Measurements from ENCODE around the gene PLIN4.
"Not testable (repeated sequence)": the region's sequence is repeated elsewhere in the genome, so short reads cannot be mapped to it uniquely, and the experiment has no call there.

The PLIN4 gene, protein sequence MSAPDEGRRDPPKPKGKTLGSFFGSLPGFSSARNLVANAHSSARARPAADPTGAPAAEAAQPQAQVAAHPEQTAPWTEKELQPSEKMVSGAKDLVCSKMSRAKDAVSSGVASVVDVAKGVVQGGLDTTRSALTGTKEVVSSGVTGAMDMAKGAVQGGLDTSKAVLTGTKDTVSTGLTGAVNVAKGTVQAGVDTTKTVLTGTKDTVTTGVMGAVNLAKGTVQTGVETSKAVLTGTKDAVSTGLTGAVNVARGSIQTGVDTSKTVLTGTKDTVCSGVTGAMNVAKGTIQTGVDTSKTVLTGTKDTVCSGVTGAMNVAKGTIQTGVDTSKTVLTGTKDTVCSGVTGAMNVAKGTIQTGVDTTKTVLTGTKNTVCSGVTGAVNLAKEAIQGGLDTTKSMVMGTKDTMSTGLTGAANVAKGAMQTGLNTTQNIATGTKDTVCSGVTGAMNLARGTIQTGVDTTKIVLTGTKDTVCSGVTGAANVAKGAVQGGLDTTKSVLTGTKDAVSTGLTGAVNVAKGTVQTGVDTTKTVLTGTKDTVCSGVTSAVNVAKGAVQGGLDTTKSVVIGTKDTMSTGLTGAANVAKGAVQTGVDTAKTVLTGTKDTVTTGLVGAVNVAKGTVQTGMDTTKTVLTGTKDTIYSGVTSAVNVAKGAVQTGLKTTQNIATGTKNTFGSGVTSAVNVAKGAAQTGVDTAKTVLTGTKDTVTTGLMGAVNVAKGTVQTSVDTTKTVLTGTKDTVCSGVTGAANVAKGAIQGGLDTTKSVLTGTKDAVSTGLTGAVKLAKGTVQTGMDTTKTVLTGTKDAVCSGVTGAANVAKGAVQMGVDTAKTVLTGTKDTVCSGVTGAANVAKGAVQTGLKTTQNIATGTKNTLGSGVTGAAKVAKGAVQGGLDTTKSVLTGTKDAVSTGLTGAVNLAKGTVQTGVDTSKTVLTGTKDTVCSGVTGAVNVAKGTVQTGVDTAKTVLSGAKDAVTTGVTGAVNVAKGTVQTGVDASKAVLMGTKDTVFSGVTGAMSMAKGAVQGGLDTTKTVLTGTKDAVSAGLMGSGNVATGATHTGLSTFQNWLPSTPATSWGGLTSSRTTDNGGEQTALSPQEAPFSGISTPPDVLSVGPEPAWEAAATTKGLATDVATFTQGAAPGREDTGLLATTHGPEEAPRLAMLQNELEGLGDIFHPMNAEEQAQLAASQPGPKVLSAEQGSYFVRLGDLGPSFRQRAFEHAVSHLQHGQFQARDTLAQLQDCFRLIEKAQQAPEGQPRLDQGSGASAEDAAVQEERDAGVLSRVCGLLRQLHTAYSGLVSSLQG (N-terminal part only)

DNA sequence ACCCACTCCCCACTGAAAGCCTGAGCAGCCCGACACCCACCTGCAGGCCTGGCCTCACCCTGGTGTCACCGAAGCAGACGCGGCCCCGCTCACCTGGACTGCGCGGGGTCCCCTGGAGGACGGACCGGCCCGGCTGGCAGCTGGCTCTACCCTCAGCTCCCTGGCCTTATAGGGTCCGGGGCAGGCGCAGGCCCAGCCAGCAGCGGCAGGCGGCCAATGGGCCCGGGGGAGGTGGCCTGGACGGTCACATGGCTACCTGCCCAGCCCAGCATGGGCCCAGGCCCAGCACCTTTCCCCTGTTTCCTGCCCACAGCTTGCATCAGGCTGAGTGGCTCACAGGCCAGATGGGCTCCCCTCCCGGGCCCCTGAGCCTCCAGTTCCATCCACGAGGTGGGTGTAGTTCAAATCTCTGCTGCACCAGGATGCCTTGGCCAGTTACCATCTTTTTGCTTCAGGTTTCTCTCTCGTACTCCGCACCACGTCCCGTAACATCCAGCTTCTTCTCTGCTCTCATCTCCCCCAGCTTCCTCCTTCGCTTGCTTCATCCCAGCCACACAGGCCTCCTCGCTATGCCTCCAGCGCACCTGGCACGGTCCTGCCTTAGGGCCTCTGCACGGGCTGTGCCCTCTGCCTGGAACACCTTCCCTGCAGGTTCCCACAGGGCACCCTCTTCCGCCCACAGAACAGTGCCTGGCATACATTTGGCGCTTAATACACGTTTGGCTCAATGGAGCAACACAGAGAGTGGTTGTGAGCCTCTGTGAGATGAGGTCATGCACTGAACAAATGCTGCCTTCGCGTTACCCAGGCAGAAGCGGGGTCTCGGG, at the start of gene PLIN4:
Gene PLIN4, minus strand, starts transcription at position 142 of the 827 bp plus-strand sequence. CDS start 214 bp downstream, outside the sequence.
- Histone ChIP-seq H3K36me3 (ENCODE audit: control insufficient read depth in 2 of 2, insufficient read depth in 2 of 2, low read length in 2 of 2) (no peaks in the 10 kb centered on the region), H3K4me3 (ENCODE audit: low read length in 2 of 2) (no peak within 1 kb of the TSS), H3K27ac (ENCODE audit: low read depth in 2 of 2, low read length in 2 of 2) (peak within 1 kb of the TSS in 1 of 2 donors; percentile 72), H3K4me1 (ENCODE audit: control insufficient read depth in 2 of 2, insufficient read depth in 2 of 2, low read length in 2 of 2) (no peaks in the 10 kb centered on the region), H3K9me3 (ENCODE audit: control insufficient read depth in 2 of 2, low read length in 2 of 2) (no peaks in the 10 kb centered on the region), H3K9ac (ENCODE audit: low read depth in 1 of 2, low read length in 2 of 2) (peak within 1 kb of the TSS in 1 of 2 donors; percentile 2), H3K27me3 (ENCODE audit: control insufficient read depth in 2 of 2, insufficient read depth in 2 of 2, low read length in 2 of 2) (no peaks in the 10 kb centered on the region)

DNA sequence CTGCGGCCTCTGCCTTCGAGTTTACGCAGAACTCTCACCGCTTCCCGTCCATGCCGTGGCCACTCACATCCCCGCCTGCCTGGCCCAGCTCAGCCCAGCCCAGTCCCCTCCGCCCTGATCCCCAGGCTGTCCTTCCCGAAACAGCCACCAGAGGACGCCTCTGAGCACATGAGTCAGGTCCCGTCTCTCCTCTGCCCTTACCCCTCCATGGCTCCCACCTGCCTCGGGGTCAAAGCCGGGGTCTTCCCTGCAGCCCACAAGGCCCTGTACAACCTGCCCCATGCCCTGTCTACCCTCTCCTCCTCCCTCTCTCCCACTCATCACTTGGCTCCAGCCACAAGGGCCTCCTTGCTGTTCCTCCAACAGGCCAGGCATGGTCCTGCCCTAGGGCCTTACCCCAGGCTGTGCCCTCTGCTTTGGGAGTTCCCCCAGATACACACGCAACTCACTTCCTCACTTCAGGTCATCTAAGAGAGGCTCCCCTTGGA, 49.3 kb upstream of the PLIN4 start:
- Histone ChIP-seq H3K9me3 (ENCODE audit: control insufficient read depth in 2 of 2, low read length in 2 of 2) (no peaks in the 10 kb centered on the region), H3K4me1 (ENCODE audit: control insufficient read depth in 2 of 2, insufficient read depth in 2 of 2, low read length in 2 of 2) (no peaks in the 10 kb centered on the region), H3K4me3 (ENCODE audit: low read length in 2 of 2) (no peak overlapping the region), H3K9ac (ENCODE audit: low read depth in 1 of 2, low read length in 2 of 2) (no peak overlapping the region), H3K27me3 (ENCODE audit: control insufficient read depth in 2 of 2, insufficient read depth in 2 of 2, low read length in 2 of 2) (peaks cover 0 to 3% of the 10 kb centered on the region in 2 donors), H3K36me3 (ENCODE audit: control insufficient read depth in 2 of 2, insufficient read depth in 2 of 2, low read length in 2 of 2) (no peaks in the 10 kb centered on the region), H3K27ac (ENCODE audit: low read depth in 2 of 2, low read length in 2 of 2) (no peak overlapping the region)

DNA sequence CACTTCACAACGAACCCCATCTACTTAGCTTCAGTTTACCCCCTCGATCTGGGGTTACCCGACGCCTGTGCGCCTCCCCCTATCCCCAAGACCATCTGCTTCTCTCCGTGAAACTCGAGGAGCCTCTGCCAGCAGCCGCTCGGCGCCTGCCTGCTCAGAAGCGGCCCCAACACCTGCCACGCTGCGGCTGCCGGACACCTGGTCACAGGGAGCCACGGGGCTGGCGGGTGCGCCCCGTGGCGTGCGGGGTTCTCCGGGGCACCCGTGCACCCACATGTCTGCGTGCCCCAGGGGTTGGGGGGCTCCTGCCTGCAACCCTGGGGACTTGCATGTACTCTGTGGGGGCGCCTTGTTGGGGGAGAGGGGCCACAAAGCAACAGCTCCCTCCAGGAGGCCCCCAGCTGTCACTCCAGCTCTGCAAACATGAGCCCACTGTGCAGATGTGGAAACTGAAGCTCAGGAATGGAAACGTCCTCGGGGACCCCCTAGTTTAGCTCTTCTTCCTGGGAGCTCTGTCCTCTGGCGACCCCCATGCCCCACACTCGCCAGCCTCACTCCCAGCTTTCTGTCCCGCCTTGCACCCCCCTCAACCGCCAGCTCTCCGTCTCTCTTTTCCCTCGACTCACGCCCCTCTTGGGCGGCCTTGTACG, 48.2 kb upstream of the PLIN4 start:
- Histone ChIP-seq H3K27ac (ENCODE audit: low read depth in 2 of 2, low read length in 2 of 2) (no peak overlapping the region), H3K36me3 (ENCODE audit: control insufficient read depth in 2 of 2, insufficient read depth in 2 of 2, low read length in 2 of 2) (no peaks in the 10 kb centered on the region), H3K4me3 (ENCODE audit: low read length in 2 of 2) (no peak overlapping the region), H3K9ac (ENCODE audit: low read depth in 1 of 2, low read length in 2 of 2) (no peak overlapping the region), H3K9me3 (ENCODE audit: control insufficient read depth in 2 of 2, low read length in 2 of 2) (no peaks in the 10 kb centered on the region), H3K27me3 (ENCODE audit: control insufficient read depth in 2 of 2, insufficient read depth in 2 of 2, low read length in 2 of 2) (peaks cover 0 to 3% of the 10 kb centered on the region in 2 donors), H3K4me1 (ENCODE audit: control insufficient read depth in 2 of 2, insufficient read depth in 2 of 2, low read length in 2 of 2) (no peaks in the 10 kb centered on the region)

DNA sequence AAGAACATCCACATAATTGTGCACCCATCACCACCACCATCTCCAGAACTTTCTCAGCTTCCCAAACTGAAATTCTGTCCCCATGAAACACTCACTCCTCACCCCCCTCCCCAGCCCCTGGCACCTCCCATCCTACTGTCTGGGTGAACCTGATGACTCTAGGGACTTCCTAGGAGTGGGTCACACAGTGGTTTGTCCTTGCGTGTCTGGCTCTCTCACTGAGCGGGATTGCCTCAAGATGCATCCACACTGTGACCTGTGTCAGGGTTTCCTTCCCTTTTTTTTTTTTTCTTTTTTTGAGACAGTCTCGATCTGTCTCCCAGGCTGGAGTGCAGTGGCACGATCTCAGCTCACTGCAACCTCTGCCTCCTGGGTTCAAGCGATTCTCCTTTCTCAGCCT, 45.3 kb upstream of the PLIN4 start:
- H3K9ac ChIP-seq (ENCODE audit: low read depth in 1 of 2, low read length in 2 of 2); H3K4me3 ChIP-seq (ENCODE audit: low read length in 2 of 2); H3K27me3 ChIP-seq (ENCODE audit: control insufficient read depth in 2 of 2, insufficient read depth in 2 of 2, low read length in 2 of 2); H3K9me3 ChIP-seq (ENCODE audit: control insufficient read depth in 2 of 2, low read length in 2 of 2); H3K4me1 ChIP-seq (ENCODE audit: control insufficient read depth in 2 of 2, insufficient read depth in 2 of 2, low read length in 2 of 2); H3K27ac ChIP-seq (ENCODE audit: low read depth in 2 of 2, low read length in 2 of 2); H3K36me3 ChIP-seq (ENCODE audit: control insufficient read depth in 2 of 2, insufficient read depth in 2 of 2, low read length in 2 of 2): not testable (repeated sequence)

DNA sequence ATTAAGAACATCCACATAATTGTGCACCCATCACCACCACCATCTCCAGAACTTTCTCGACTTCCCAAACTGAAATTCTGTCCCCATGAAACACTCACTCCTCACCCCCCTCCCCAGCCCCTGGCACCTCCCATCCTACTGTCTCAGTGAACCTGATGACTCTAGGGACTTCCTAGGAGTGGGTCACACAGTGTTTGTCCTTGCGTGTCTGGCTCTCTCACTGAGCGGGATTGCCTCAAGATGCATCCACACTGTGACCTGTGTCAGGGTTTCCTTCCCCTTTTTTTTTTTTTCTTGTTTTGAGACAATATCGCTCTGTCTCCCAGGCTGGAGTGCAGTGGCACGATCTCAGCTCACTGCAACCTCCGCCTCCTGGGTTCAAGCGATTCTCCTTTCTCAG, 43.8 kb upstream of the PLIN4 start:
- H3K36me3 ChIP-seq (ENCODE audit: control insufficient read depth in 2 of 2, insufficient read depth in 2 of 2, low read length in 2 of 2); H3K9me3 ChIP-seq (ENCODE audit: control insufficient read depth in 2 of 2, low read length in 2 of 2); H3K27me3 ChIP-seq (ENCODE audit: control insufficient read depth in 2 of 2, insufficient read depth in 2 of 2, low read length in 2 of 2); H3K9ac ChIP-seq (ENCODE audit: low read depth in 1 of 2, low read length in 2 of 2); H3K27ac ChIP-seq (ENCODE audit: low read depth in 2 of 2, low read length in 2 of 2); H3K4me3 ChIP-seq (ENCODE audit: low read length in 2 of 2); H3K4me1 ChIP-seq (ENCODE audit: control insufficient read depth in 2 of 2, insufficient read depth in 2 of 2, low read length in 2 of 2): not testable (repeated sequence)

DNA sequence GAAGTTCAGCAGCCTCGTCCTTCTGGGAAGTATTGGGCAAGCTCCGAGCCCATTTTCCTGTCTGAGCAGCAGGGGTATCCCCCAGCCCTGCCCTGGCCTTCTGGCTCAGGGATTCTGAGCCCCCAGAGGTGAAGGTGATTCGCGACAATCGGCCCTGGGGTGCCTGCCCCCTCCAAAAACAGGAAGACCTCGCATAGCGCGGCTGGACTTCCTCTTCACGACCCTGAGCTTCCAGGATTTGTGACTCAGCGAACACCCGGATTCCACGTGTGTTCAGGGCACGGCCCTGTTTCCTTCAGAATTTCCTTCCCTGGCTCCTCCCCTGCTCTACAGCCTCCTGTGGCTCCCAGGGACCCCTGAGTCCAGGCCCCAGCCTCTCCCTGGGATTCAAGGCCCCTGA, 41.3 kb upstream of the PLIN4 start, which contains the start of gene SEMA6B:
Gene SEMA6B, minus strand, starts transcription at position 116 of the 400 bp plus-strand sequence. CDS start 1,227 bp downstream, outside the sequence.
- Histone ChIP-seq H3K9me3 (ENCODE audit: control insufficient read depth in 2 of 2, low read length in 2 of 2) (no peaks in the 10 kb centered on the region), H3K4me1 (ENCODE audit: control insufficient read depth in 2 of 2, insufficient read depth in 2 of 2, low read length in 2 of 2) (peaks cover 0 to 5% of the 10 kb centered on the region in 2 donors), H3K27ac (ENCODE audit: low read depth in 2 of 2, low read length in 2 of 2) (peak within 1 kb of the TSS; percentile 46 to 58), H3K4me3 (ENCODE audit: low read length in 2 of 2) (peak within 1 kb of the TSS; percentile 6 to 56), H3K36me3 (ENCODE audit: control insufficient read depth in 2 of 2, insufficient read depth in 2 of 2, low read length in 2 of 2) (no peaks in the 10 kb centered on the region), H3K9ac (ENCODE audit: low read depth in 1 of 2, low read length in 2 of 2) (peak within 1 kb of the TSS in 1 of 2 donors; percentile 37), H3K27me3 (ENCODE audit: control insufficient read depth in 2 of 2, insufficient read depth in 2 of 2, low read length in 2 of 2) (no peaks in the 10 kb centered on the region)

DNA sequence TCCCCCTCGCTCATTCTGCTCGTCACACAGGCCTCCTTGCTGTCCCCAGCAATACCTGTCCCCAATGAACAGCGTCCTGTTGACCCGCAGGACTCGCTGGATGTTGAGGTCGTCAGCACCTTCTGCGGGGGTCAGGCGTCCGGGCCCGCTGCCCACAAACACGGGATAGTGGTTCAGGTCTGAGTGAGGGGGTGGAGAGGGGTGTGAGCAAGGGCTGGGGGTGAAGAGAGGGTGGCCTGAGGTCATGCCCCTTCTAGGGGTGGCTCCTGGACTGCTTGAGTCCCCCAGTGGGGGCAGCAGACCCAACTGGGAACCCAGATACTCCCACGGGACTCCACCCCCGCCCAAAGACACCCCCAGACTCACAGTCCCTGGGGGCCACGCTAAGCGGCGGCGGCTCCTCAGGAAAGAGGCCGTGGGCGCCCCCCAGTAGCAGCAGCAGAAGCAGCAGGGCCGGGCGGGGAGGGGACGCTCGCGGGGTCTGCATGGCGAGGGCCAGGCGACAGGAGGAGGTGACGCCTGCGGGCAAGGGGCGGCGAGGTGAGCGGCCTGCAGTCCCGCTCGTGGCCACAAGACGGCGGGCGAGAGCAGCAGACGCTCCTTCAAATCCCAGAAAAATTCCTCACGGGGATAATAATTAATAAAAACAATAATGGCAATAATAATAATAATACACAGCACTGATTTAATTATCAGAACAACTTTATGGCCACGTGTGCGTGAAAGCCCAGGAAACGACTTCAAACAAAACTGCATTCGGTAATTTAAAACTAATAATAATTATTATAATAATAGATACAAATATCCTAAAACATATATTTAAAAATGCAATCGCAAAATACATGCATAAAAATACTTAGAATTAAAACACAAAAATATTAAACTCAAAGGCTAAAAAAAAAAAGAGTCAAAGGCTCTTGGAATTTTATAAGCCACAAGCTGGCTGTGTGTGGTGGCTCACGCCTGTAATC, 40.0 kb upstream of the PLIN4 start:
- H3K9me3 ChIP-seq (ENCODE audit: control insufficient read depth in 2 of 2, low read length in 2 of 2), result no peaks in the 10 kb centered on the region
- H3K9ac ChIP-seq (ENCODE audit: low read depth in 1 of 2, low read length in 2 of 2), result no peak overlapping the region
- H3K27me3 ChIP-seq (ENCODE audit: control insufficient read depth in 2 of 2, insufficient read depth in 2 of 2, low read length in 2 of 2), result no peaks in the 10 kb centered on the region
- H3K36me3 ChIP-seq (ENCODE audit: control insufficient read depth in 2 of 2, insufficient read depth in 2 of 2, low read length in 2 of 2), result no peaks in the 10 kb centered on the region
- H3K27ac ChIP-seq (ENCODE audit: low read depth in 2 of 2, low read length in 2 of 2), result no peak overlapping the region
- H3K4me3 ChIP-seq (ENCODE audit: low read length in 2 of 2), result no peak overlapping the region
- H3K4me1 ChIP-seq (ENCODE audit: control insufficient read depth in 2 of 2, insufficient read depth in 2 of 2, low read length in 2 of 2), result peaks cover 0 to 5% of the 10 kb centered on the region in 2 donors

DNA sequence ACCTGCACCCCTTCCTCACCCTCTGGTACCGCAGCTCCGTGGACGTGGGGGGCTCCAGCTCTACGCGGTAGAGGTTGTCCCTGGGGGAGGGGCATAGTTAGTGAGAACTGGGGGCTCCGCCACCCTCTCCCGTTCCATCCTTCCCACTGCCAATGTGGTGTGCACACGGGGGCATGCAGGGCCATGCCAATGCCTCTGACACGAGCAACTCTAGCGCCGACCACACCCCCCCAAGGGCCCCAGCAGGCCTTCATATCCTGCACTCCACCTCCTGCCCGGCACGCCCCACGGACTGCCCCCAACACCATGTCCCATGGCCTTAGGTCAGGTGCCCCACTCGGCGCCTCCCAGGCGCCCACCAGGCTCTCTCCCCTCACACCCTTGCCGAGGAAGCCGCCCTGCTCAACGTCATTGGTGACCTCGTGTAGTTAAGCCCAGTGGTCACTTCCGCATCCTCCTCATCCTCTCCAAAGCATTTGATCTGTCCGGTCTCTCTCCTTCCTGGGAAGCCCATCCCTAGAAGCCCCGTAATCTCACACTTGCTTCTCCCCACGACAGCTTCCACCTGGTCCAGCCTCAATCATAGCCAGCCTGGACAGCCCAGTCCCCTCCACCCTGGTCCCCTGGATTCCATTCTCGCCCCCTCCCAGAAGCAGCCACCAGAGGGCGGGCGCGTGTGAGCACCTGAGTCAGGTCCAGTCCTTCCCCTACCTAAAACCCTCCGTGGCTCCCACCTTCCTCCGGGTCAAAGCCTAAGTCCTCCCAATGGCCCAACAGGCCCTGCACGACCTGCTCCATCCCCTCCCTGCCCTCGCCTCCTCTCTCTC, 39.1 kb upstream of the PLIN4 start:
- no peaks in the 10 kb centered on the region for H3K36me3 ChIP-seq (ENCODE audit: control insufficient read depth in 2 of 2, insufficient read depth in 2 of 2, low read length in 2 of 2)
- H3K27me3 ChIP-seq (ENCODE audit: control insufficient read depth in 2 of 2, insufficient read depth in 2 of 2, low read length in 2 of 2), result no peaks in the 10 kb centered on the region
- H3K4me1 ChIP-seq (ENCODE audit: control insufficient read depth in 2 of 2, insufficient read depth in 2 of 2, low read length in 2 of 2), result peaks cover 0 to 5% of the 10 kb centered on the region in 2 donors
- no peak overlapping the region for H3K9ac ChIP-seq (ENCODE audit: low read depth in 1 of 2, low read length in 2 of 2)
- no peak overlapping the region for H3K27ac ChIP-seq (ENCODE audit: low read depth in 2 of 2, low read length in 2 of 2)
- no peaks in the 10 kb centered on the region for H3K9me3 ChIP-seq (ENCODE audit: control insufficient read depth in 2 of 2, low read length in 2 of 2)
- H3K4me3 ChIP-seq (ENCODE audit: low read length in 2 of 2), result no peak overlapping the region
